ENCODE data around the gene MAGI2.

The MAGI2 gene

GRCh38 chr7:79302293-79302692 is 151.2 kb downstream of the MAGI2 start:
- DNase-seq (ENCODE audit: low read depth in 2 of 2), result no peak

DNA sequence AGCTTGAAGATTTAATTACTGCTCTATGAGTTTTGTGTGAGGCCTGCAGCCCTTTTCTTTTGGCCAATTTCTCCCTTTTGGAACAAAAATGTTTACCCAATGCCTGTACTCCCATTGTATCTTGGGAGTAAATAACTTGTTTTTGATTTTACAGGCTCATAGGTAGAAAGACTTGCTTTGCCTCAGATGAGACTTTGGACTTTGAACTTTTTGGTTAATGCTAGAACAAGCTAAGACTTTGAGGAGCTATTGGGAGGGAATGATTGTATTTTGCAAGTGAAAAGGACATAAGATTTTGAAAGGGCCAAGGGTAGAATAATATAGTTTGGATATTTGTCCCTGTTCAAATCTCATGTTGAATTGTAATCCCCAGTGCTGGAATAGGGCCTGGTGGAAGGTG is 152.0 kb downstream of the MAGI2 start:
- no peak for DNase-seq (ENCODE audit: low read depth in 2 of 2)

DNA sequence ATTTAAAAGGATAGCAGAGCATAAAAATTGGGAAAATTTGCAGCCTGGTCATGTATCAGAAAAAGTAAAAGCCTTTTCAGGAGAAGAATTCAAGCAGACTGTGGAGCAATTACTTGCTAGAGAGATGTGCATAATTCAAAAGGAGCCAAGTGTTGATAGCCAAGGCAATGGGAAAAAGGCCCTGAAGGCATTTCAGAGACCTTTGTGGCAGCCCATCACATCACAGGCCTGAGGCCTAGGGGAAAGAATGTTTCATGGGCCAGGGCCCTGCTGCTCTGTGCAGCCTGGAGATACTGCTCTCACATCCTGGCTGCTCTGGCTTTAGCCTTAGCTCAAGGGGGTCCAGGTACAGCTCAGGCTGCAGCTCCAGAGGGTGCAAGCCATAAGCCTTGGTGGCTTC is 152.9 kb downstream of the MAGI2 start:
- no peak for DNase-seq (ENCODE audit: low read depth in 2 of 2)

DNA sequence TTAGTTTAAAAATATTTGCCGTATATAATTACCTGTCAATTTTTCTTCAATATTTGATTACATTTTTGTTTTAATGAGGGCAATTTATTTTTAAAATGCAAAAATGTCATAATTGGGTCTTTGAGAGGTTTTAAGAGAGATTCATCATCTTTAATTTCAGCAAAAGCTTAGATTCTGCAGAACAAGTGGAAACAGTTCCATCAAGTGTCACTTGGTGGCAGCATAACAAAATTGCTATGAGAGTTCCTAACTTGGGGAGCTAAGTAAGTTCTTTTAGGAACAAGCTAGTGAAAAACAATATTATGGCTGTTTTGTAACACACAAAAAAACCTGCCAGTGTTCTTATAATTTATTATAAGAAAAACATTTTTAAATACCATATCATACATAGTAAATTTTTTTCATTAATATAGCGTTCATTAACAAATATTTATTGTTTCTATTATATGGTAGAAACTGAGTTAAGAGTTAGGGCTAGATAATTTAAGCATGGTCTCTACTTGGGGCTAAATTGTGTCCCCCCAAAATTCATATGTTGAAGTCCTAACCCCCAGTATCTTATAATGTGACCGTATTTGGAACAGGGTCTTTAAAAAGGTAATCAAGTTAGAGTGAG is 155.2 kb downstream of the MAGI2 start:
- DNase-seq (ENCODE audit: low read depth in 2 of 2), result no peak

GRCh38 chr7:79296553-79297320 is 156.7 kb downstream of the MAGI2 start:
- no peak for DNase-seq (ENCODE audit: low read depth in 2 of 2)

GRCh38 chr7:79293655-79294142 is 159.8 kb downstream of the MAGI2 start:
- no peak for DNase-seq (ENCODE audit: low read depth in 2 of 2)

DNA sequence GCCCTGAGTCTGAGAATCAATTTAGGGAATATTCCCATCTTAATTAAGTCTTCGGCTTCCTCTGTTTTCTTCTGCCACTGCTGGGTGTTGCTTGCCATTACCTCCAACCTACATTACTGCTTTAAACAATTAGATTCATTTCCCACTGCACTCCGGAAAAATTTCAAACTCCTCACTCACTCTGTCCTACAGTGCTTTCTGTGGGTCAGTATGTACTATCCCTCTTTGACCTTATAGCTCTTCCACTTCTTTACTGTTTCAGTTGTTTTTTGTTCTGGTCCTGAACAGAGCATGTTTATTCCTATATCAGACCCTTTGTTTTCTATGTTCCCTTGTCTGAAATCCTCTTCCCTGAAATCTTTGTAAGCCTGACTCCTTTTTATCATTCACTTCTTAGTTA is 160.6 kb downstream of the MAGI2 start:
- DNase-seq (ENCODE audit: low read depth in 2 of 2), result no peak

- no peak for DNase-seq (ENCODE audit: low read depth in 2 of 2)
Observed at GRCh38 chr7:79291498-79291865, 162.0 kb downstream of the MAGI2 start.

DNA sequence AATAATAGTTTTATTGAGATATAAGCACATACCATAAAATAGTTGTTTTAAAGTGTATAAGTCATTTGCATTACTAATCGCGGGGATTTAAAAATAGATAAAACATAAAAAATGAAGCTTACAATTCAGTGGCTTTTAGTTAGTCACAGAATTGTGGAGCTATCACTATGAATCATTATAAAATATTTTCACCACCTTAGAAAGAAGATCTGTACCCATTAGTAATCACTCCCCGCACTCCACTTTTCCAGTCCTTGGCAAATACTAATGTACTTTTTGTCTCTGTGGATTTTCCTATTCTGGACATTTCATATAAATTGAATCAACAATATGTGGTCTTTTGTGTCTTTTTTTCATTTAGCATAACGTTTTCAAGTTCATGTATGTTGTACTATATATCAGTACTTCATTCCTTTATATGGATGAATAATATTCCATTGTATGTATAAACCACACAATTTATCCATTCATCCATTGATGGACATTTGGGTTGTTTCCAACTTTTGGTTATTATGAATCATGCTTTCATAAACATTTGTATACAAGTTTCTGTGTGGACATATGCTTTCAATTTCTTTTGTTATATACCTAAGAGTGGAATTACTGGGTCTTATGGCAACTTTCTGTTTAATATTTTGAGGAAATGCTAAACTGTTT is 162.5 kb downstream of the MAGI2 start:
- DNase-seq (ENCODE audit: low read depth in 2 of 2), result no peak

DNA sequence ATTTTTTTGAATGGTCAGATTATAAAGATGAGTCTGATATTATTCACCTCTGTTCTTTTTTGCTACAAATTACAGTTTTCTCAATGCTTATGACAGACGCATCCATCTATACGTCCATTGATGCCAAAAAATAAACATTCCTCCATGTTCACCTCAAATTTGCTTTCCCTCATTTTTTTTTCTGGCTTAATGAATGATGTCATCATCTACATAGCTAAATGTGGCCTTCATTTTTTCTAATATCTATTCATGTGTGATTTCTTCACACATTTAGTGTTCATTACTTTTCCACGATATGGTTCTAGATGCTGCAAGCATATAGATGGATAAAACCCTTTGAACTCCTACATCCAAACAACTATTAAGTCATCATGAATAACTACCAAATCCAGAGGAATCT is 163.1 kb downstream of the MAGI2 start:
- no peak for DNase-seq (ENCODE audit: low read depth in 2 of 2)

GRCh38 chr7:79288655-79289054 is 164.8 kb downstream of the MAGI2 start:
- DNase-seq (ENCODE audit: low read depth in 2 of 2), result no peak

- no peak for DNase-seq (ENCODE audit: low read depth in 2 of 2)
Observed at GRCh38 chr7:79287981-79288380, 165.5 kb downstream of the MAGI2 start.

GRCh38 chr7:79286181-79286580 is 167.3 kb downstream of the MAGI2 start:
- DNase-seq (ENCODE audit: low read depth in 2 of 2), result no peak

- DNase-seq (ENCODE audit: low read depth in 2 of 2), result no peak
Observed at GRCh38 chr7:79285756-79286155, 167.7 kb downstream of the MAGI2 start.

GRCh38 chr7:79284211-79284610 is 169.3 kb downstream of the MAGI2 start:
- no peak for DNase-seq (ENCODE audit: low read depth in 2 of 2)

GRCh38 chr7:79282882-79283602 is 170.4 kb downstream of the MAGI2 start:
- DNase-seq (ENCODE audit: low read depth in 2 of 2), result no peak

- DNase-seq (ENCODE audit: low read depth in 2 of 2), result no peak
Observed at GRCh38 chr7:79282070-79282694, 171.3 kb downstream of the MAGI2 start.

DNA sequence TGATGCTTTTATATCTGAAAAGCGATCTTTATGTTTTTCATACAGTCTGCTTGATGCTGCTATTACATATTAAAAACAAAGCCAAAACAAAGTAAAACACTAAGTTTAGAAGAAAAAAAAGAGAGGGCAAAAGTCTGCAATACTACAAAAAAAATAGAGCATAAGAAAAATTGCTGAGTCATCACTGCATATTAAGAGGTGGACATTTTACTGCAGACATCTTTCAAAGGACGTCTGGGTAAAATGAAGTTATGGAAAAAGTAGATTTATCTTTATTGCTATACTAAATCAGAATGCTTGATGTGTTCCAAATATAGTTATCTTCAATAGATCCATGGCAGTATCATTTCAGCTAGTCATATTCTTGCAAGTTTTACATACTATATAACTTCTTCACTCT is 172.0 kb downstream of the MAGI2 start:
- DNase-seq (ENCODE audit: low read depth in 2 of 2), result no peak

- DNase-seq (ENCODE audit: low read depth in 2 of 2), result no peak
Observed at GRCh38 chr7:79272938-79273337, 180.5 kb downstream of the MAGI2 start.

DNA sequence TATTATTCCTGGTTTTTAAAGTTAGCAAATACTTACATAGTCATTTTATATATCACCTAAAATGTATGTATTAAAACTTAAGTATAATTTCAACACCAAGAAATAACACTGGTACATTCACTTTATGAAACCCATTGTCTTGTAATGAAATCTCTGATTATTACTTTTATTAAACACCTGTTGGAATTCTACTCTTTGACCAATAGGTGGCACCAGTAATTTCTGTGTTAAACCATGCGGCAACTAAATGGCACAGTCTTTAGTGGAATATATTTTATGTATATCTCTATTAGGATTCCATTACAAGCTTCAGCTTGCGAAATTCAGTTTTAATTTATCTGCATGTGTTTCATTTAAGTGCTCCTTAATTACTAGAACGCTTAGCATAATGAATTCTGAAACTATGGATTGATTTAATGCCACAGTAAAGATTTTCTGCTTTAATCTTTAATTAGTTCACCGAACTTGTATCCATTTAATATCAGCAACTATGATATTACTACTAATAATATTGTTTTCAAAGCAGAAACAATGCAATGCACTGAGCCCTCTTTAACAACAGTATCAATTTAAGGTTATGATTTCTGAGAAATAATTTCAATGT is 181.3 kb downstream of the MAGI2 start:
- DNase-seq (ENCODE audit: low read depth in 2 of 2), result no peak

GRCh38 chr7:79268730-79269129 is 184.7 kb downstream of the MAGI2 start:
- no peak for DNase-seq (ENCODE audit: low read depth in 2 of 2)

Measured in activated CD8-positive, alpha-beta memory T cell treated with anti-CD3 and anti-CD28 coated beads for 4 hours (primary cell).